Neural cell (in vitro differentiated cells): ENCODE results near the gene NPHP4. TPM values are rescaled to one million over a fixed set of nuclear protein-coding genes. Genes with fewer than 3 reads are reported as not detected.

Experiments
- H2AFZ ChIP-seq: fragments of 200-600, 300-800 bp; sonication (generic), shearing (Covaris generic); 2 replicates; pipeline ENCODE4 v1.6.0; 2014; ENCODE audit warnings: low read depth, mild to moderate bottlenecking, antibody characterized with exemption, low read length, moderate library complexity
- H3F3A ChIP-seq: fragments of 200-600 bp; shearing (Covaris generic); 2 replicates; pipeline ENCODE4 v1.6.1; 2016; ENCODE audit warnings: mild to moderate bottlenecking, moderate library complexity, mixed read lengths, antibody characterized with exemption, low read length; ENCODE audit not compliant: insufficient read depth, poor library complexity, severe bottlenecking
- H3K27ac ChIP-seq: fragments of 200-600, 300-800 bp; sonication (generic), shearing (Covaris generic); 2 replicates; pipeline ENCODE4 v1.5.1; 2014; ENCODE audit warnings: mild to moderate bottlenecking, low read length, moderate library complexity
- H3K27me3 ChIP-seq: fragments of 300-800, 200-600 bp; sonication (generic), shearing (Covaris generic); 2 replicates; pipeline ENCODE4 v1.6.0; 2014; ENCODE audit warnings: mild to moderate bottlenecking, low read depth, low read length, moderate library complexity; ENCODE audit not compliant: insufficient read depth
- H3K36me3 ChIP-seq: fragments of 300-800, 200-600 bp; sonication (generic), shearing (Covaris generic); 2 replicates; pipeline ENCODE4 v1.5.1; 2014; ENCODE audit warnings: mild to moderate bottlenecking, antibody characterized with exemption, low read length, moderate library complexity; ENCODE audit not compliant: insufficient read depth
- H3K4me2 ChIP-seq: fragments of 300-800, 200-600 bp; sonication (generic), shearing (Covaris generic); 2 replicates; pipeline ENCODE4 v1.6.0; 2014; ENCODE audit warnings: mild to moderate bottlenecking, low read length
- H3K4me3 ChIP-seq: fragments of 300-800, 200-600 bp; sonication (generic), shearing (Covaris generic); 2 replicates; pipeline ENCODE4 v1.5.1; 2014; ENCODE audit warnings: mild to moderate bottlenecking, low read length, moderate library complexity
- H3K79me2 ChIP-seq: fragments of 200-600 bp; shearing (Covaris generic); replicated peaks from 2 replicates; pipeline ENCODE4 v1.6.0; 2014; ENCODE audit warnings: mild to moderate bottlenecking, low read length, moderate library complexity; ENCODE audit not compliant: insufficient read depth
- H3K9ac ChIP-seq: fragments of 300-800, 200-600 bp; sonication (generic), shearing (Covaris generic); 2 replicates; pipeline ENCODE4 v1.6.1; 2016; ENCODE audit warnings: mild to moderate bottlenecking, low read length, mixed read lengths
- H3K9me2 ChIP-seq: fragments of 200-600 bp; shearing (Covaris generic); 2 replicates; pipeline ENCODE4 v1.6.1; 2016; ENCODE audit warnings: mild to moderate bottlenecking, low read length, mixed read lengths; ENCODE audit not compliant: insufficient read depth
- H3K9me3 ChIP-seq: fragments of 200-600, 300-800 bp; sonication (generic), shearing (Covaris generic); 2 replicates; pipeline ENCODE4 v1.6.1; 2016; ENCODE audit warnings: mild to moderate bottlenecking, mixed run types, low read length, moderate library complexity, mixed read lengths
- H4K20me1 ChIP-seq: fragments of 200-600 bp; shearing (Covaris generic); 2 replicates; pipeline ENCODE4 v1.6.1; 2016; ENCODE audit warnings: mild to moderate bottlenecking, mixed run types; ENCODE audit not compliant: insufficient read depth
- EP300 ChIP-seq: fragments of 450-650 bp; conservative IDR thresholded peaks from 2 replicates; pipeline ENCODE4 v1.6.1; 2014; ENCODE audit warnings: antibody characterized with exemption, mild to moderate bottlenecking, moderate library complexity; ENCODE audit not compliant: poor library complexity, severe bottlenecking
- EZH2 ChIP-seq: fragments of 200-600, 300-800 bp; shearing (Covaris generic), sonication (generic); IDR thresholded peaks from 2 replicates; pipeline ENCODE4 v1.6.1; 2014; ENCODE audit warnings: antibody characterized with exemption, low read length, borderline replicate concordance, mild to moderate bottlenecking; ENCODE audit not compliant: insufficient read depth, poor library complexity, severe bottlenecking
- MXI1 ChIP-seq: fragments of 450-650 bp; conservative IDR thresholded peaks from 2 replicates; pipeline ENCODE4 v1.6.1; 2014; ENCODE audit warnings: antibody characterized with exemption, mild to moderate bottlenecking; ENCODE audit not compliant: poor library complexity, severe bottlenecking
- POLR2AphosphoS5 ChIP-seq: IDR thresholded peaks from 2 replicates; pipeline ENCODE4 v1.6.1; 2012
- RAD21 ChIP-seq: fragments of 450-650 bp; conservative IDR thresholded peaks from 2 replicates; pipeline ENCODE4 v1.6.1; 2014; ENCODE audit warnings: antibody characterized with exemption, mild to moderate bottlenecking, moderate library complexity
- REST ChIP-seq: IDR thresholded peaks from 2 replicates; pipeline ENCODE4 v1.6.1; 2012; ENCODE audit warnings: borderline replicate concordance
- SMC3 ChIP-seq: fragments of 450-650 bp; conservative IDR thresholded peaks from 2 replicates; pipeline ENCODE4 v1.6.1; 2014; ENCODE audit warnings: antibody characterized with exemption, mild to moderate bottlenecking, moderate library complexity; ENCODE audit not compliant: poor library complexity
- TAF1 ChIP-seq: IDR thresholded peaks from 2 replicates; pipeline ENCODE4 v1.6.1; 2012; ENCODE audit warnings: low read depth
- polyA plus RNA-seq: library from polyadenylated mRNA; depleted of rRNA; stranded (reverse); fragments of >200 nt; gene quantifications from 2 replicates; pipeline ENCODE4 v1.2.3, GENCODE V29; 2014
- TF ChIP-seq, protein P1 (sequence below): fragments of 450-650 bp; IDR thresholded peaks from 2 replicates; pipeline ENCODE4 v1.5.1; 2014; ENCODE audit warnings: antibody characterized with exemption, mild to moderate bottlenecking, moderate library complexity; ENCODE audit not compliant: poor library complexity, severe bottlenecking

Gene NPHP4
- polyA plus RNA-seq, 1 donor from 2014 or later = 17.1 TPM

DNA sequence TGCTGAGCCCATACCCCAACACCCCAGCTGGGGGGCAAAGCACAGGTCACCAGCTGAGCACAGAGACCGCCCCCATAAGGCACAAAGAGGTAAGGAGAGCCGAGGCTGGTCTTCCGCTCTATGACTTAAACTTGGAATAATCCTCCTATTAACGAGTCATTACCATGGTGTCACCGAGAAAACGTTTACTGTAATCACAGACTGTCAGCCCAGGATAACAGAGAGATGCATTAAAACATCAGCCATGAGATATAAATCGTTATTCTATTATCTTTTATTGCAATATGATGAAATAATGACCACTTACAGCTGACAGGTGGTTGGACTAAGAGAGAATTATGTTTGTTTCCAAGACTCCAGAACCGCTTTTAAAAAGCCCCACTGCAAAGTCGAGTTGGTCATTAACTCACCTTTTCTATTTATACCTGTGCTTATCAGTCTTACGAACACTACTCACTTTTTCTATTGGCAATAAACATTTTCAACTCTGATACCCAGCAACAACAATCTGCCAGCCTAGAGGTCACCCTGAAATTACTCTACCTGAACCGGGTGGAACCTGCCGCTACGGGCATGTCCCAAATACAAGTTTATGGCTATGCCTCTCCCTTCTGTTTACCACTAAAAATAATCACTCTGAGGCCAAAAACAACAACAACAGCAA, 21.5 kb downstream of the NPHP4 start:
- H3K27me3 ChIP-seq = no peaks in the 10 kb centered on the region
- H2AFZ ChIP-seq = no peak overlapping the region
- H3K79me2 ChIP-seq = no peaks in the 10 kb centered on the region
- TF ChIP-seq SMC3 (no peak), POLR2AphosphoS5 (no peak), REST (no peak), MXI1 (no peak), TAF1 (no peak), RAD21 (no peak), EZH2 (no peak), EP300 (no peak)
- TF ChIP-seq, protein P1, sequence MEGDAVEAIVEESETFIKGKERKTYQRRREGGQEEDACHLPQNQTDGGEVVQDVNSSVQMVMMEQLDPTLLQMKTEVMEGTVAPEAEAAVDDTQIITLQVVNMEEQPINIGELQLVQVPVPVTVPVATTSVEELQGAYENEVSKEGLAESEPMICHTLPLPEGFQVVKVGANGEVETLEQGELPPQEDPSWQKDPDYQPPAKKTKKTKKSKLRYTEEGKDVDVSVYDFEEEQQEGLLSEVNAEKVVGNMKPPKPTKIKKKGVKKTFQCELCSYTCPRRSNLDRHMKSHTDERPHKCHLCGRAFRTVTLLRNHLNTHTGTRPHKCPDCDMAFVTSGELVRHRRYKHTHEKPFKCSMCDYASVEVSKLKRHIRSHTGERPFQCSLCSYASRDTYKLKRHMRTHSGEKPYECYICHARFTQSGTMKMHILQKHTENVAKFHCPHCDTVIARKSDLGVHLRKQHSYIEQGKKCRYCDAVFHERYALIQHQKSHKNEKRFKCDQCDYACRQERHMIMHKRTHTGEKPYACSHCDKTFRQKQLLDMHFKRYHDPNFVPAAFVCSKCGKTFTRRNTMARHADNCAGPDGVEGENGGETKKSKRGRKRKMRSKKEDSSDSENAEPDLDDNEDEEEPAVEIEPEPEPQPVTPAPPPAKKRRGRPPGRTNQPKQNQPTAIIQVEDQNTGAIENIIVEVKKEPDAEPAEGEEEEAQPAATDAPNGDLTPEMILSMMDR = no peak
- no peak overlapping the region for H3K4me2 ChIP-seq
- no peaks in the 10 kb centered on the region for H3K36me3 ChIP-seq
- H3K4me3 ChIP-seq = no peak overlapping the region
- no peaks in the 10 kb centered on the region for H3K9me3 ChIP-seq
- H3K9ac ChIP-seq = no peak overlapping the region
- no peak overlapping the region for H3K27ac ChIP-seq
- H4K20me1 ChIP-seq = no peaks in the 10 kb centered on the region
- no peaks in the 10 kb centered on the region for H3K9me2 ChIP-seq
- no peaks in the 10 kb centered on the region for H3F3A ChIP-seq

DNA sequence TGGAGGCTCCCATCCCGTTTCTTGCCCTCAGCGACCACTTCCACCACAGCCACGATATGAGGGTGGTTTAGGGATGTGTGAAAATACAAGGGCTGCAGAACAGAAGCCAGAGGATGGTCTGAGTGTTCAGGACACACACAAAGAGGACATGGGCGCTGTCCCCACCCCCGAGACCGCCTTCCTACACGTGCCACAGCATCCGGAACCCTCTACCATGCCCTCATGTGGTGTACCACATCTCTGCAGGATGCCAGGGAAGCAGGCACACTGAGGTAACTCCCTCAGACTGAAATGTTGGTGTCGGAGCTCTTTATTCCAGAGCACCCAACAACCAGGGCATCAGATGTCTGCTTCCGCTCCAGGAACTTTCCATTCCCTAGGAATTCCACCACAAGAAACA, 23.1 kb downstream of the NPHP4 start:
- no peaks in the 10 kb centered on the region for H3F3A ChIP-seq
- no peaks in the 10 kb centered on the region for H3K27me3 ChIP-seq
- H3K27ac ChIP-seq = no peak overlapping the region
- H3K9me2 ChIP-seq = no peaks in the 10 kb centered on the region
- H3K4me3 ChIP-seq = no peak overlapping the region
- H3K79me2 ChIP-seq = no peaks in the 10 kb centered on the region
- no peak overlapping the region for H3K9ac ChIP-seq
- no peak overlapping the region for H3K4me2 ChIP-seq
- TF ChIP-seq MXI1 (no peak), TAF1 (no peak), SMC3 (no peak), RAD21 (no peak), REST (no peak), POLR2AphosphoS5 (no peak), EP300 (no peak), EZH2 (no peak)
- TF ChIP-seq, protein P1 = no peak
- H4K20me1 ChIP-seq = no peaks in the 10 kb centered on the region
- no peaks in the 10 kb centered on the region for H3K36me3 ChIP-seq
- H2AFZ ChIP-seq = no peak overlapping the region
- H3K9me3 ChIP-seq = no peaks in the 10 kb centered on the region
